Panc1 (cell line): ENCODE data around the gene ZFAND2A. TPM values are rescaled to one million over a fixed set of nuclear protein-coding genes. Genes with fewer than 3 reads are reported as not detected.
"Not testable (repeated sequence)": the region's sequence is repeated elsewhere in the genome, so short reads cannot be mapped to it uniquely, and the experiment has no call there.

ENCODE experiments used
- ATAC-seq: fragments of 200-7000 bp; cut with Tn5 transposase; 2 replicates; pipeline ENCODE4 v1.9.1; 2020; ENCODE audit warnings: mild to moderate bottlenecking, moderate library complexity
- BruUV-seq: library from RNA; stranded (reverse); fragments of 400-500 nt; replicated peaks from 2 replicates; lab custom pipeline; 2021; lab: Mats Ljungman, UMichigan
- CTCF ChIA-PET: fragments of 300-600 bp; sonication (Branson Sonifier 250); formaldehyde crosslinking; loops from one replicate; lab custom pipeline; 2022; ENCODE audit warnings: antibody characterized with exemption; lab: Charles Lee
- POLR2A ChIA-PET: fragments of 300-600 bp; sonication (Branson Sonifier 250); formaldehyde crosslinking; loops from one replicate; lab custom pipeline; 2022; ENCODE audit warnings: antibody characterized with exemption; lab: Charles Lee
- DNase-seq: peaks from one replicate; pipeline ENCODE4 v3.0.0-alpha.2; 2010; ENCODE audit warnings: low read depth, low spot score
- H3K27ac ChIP-seq: 2 replicates; pipeline ENCODE4 v1.5.1; 2011; ENCODE audit warnings: mild to moderate bottlenecking, low read length, inconsistent platforms
- H3K27me3 ChIP-seq: fragments of 200-500 bp; sonication (Bioruptor generic); 2 replicates; pipeline ENCODE4 v1.6.0; 2014; ENCODE audit warnings: low read length, inconsistent platforms; ENCODE audit not compliant: control insufficient read depth, insufficient read depth
- H3K36me3 ChIP-seq: fragments of 200-500 bp; sonication (Bioruptor generic); 2 replicates; pipeline ENCODE4 v1.5.1; 2014; ENCODE audit warnings: inconsistent platforms, mild to moderate bottlenecking, low read length, moderate library complexity; ENCODE audit not compliant: control insufficient read depth, insufficient read depth
- H3K4me1 ChIP-seq: 2 replicates; pipeline ENCODE4 v1.5.1; 2011; ENCODE audit warnings: inconsistent platforms, mild to moderate bottlenecking, low read length, moderate library complexity; ENCODE audit not compliant: control insufficient read depth, insufficient read depth
- H3K4me3 ChIP-seq, 2 experiments: 2 replicates each; pipeline ENCODE4 v1.5.1; 2011 to 2012; ENCODE audit warnings: low read depth in 2 of 2, low read length in 2 of 2, mild to moderate bottlenecking in 2 of 2, inconsistent platforms in 1 of 2, moderate library complexity in 1 of 2
- H3K9me3 ChIP-seq: fragments of 200-500 bp; sonication (Bioruptor generic); 2 replicates; pipeline ENCODE4 v1.5.1; 2014; ENCODE audit warnings: low read depth, mild to moderate bottlenecking, inconsistent platforms, low read length, moderate library complexity; ENCODE audit not compliant: control insufficient read depth, insufficient read depth
- POLR2AphosphoS5 ChIP-seq: IDR thresholded peaks from 2 replicates; pipeline ENCODE4 v1.6.1; 2012; ENCODE audit warnings: mild to moderate bottlenecking, low read depth, low read length, moderate library complexity
- SIN3A ChIP-seq: IDR thresholded peaks from 2 replicates; pipeline ENCODE4 v1.6.1; 2012; ENCODE audit warnings: low read depth, mild to moderate bottlenecking, low read length, moderate library complexity, borderline replicate concordance; ENCODE audit not compliant: insufficient read depth
- TCF7L2 ChIP-seq: IDR thresholded peaks from 2 replicates; pipeline ENCODE4 v1.6.1; 2011; ENCODE audit warnings: mild to moderate bottlenecking, low read depth, low read length, inconsistent platforms
- in situ Hi-C: cut with HindIII; loops from 2 replicates; pipeline ENCODE4 v1.10.0; 2016; ENCODE audit warnings: low sequenced_read_pairs, low pct_unique_long_range_greater_than_20kb
- intact Hi-C: fragments of 100-400 bp; cut with micrococcal nuclease; formaldehyde crosslinking; loops from one replicate; pipeline ENCODE4 v1.10.0; 2022; ENCODE audit not compliant: unreplicated experiment
- total RNA-seq: library from RNA; stranded (reverse); gene quantifications from one replicate; pipeline ENCODE4 v1.2.1, GENCODE V29; 2021; ENCODE audit not compliant: unreplicated experiment
- TF ChIP-seq, protein P1 (sequence below), 2 experiments: IDR thresholded peaks; 2 replicates each; pipeline ENCODE4 v1.6.1; 2011 to 2012; ENCODE audit warnings: low read depth in 2 of 2, control low read depth in 1 of 2, low read length in 1 of 2, mild to moderate bottlenecking in 1 of 2, moderate library complexity in 1 of 2; ENCODE audit not compliant: insufficient read depth in 1 of 2
- TF ChIP-seq, protein P2 (sequence below): fragments of 450-650 bp; IDR thresholded peaks from 2 replicates; pipeline ENCODE4 v1.5.1; 2017; ENCODE audit warnings: mild to moderate bottlenecking

Gene ZFAND2A
- total RNA-seq, 1 experiment from 2014 or later = 24.1 TPM

DNA sequence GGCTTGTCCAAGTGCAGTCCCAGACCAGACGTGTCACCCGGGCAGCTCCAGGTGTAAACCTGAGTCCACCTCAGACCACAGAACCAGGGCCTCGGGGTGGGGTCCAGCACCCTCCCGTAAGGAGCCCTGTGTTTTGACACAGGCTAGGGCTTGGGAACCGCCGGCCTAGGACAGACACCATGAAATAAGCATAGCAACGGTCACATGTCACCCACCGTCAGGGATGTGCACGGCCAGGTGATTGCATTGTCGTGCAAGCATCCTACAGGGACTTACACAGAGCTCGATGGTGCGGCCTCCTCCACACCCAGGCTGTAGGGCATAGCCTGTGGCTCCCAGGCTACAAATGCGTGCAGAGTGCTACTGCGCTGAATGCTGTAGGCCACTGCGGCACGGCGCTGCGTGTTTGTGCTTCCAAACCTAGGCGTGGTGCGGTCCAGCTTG lies 10.6 kb downstream of the ZFAND2A start:
- DNase-seq = no peak
- no peaks in the 10 kb centered on the region for H3K4me1 ChIP-seq
- no peaks in the 10 kb centered on the region; the same call in 1 of the 2 replicates for H3K36me3 ChIP-seq
- H3K27me3 ChIP-seq = no peaks in the 10 kb centered on the region
- TF ChIP-seq, protein P1, sequence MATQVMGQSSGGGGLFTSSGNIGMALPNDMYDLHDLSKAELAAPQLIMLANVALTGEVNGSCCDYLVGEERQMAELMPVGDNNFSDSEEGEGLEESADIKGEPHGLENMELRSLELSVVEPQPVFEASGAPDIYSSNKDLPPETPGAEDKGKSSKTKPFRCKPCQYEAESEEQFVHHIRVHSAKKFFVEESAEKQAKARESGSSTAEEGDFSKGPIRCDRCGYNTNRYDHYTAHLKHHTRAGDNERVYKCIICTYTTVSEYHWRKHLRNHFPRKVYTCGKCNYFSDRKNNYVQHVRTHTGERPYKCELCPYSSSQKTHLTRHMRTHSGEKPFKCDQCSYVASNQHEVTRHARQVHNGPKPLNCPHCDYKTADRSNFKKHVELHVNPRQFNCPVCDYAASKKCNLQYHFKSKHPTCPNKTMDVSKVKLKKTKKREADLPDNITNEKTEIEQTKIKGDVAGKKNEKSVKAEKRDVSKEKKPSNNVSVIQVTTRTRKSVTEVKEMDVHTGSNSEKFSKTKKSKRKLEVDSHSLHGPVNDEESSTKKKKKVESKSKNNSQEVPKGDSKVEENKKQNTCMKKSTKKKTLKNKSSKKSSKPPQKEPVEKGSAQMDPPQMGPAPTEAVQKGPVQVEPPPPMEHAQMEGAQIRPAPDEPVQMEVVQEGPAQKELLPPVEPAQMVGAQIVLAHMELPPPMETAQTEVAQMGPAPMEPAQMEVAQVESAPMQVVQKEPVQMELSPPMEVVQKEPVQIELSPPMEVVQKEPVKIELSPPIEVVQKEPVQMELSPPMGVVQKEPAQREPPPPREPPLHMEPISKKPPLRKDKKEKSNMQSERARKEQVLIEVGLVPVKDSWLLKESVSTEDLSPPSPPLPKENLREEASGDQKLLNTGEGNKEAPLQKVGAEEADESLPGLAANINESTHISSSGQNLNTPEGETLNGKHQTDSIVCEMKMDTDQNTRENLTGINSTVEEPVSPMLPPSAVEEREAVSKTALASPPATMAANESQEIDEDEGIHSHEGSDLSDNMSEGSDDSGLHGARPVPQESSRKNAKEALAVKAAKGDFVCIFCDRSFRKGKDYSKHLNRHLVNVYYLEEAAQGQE (IDR thresholded peaks at IDR 0.05; ENCODE audit: insufficient read depth in 1 of 2, low read depth in 2 of 2, low read length in 1 of 2) = no peak
- TF ChIP-seq, protein P2, sequence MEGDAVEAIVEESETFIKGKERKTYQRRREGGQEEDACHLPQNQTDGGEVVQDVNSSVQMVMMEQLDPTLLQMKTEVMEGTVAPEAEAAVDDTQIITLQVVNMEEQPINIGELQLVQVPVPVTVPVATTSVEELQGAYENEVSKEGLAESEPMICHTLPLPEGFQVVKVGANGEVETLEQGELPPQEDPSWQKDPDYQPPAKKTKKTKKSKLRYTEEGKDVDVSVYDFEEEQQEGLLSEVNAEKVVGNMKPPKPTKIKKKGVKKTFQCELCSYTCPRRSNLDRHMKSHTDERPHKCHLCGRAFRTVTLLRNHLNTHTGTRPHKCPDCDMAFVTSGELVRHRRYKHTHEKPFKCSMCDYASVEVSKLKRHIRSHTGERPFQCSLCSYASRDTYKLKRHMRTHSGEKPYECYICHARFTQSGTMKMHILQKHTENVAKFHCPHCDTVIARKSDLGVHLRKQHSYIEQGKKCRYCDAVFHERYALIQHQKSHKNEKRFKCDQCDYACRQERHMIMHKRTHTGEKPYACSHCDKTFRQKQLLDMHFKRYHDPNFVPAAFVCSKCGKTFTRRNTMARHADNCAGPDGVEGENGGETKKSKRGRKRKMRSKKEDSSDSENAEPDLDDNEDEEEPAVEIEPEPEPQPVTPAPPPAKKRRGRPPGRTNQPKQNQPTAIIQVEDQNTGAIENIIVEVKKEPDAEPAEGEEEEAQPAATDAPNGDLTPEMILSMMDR = no peak
- no peak for TF ChIP-seq TCF7L2
- no peak for TF ChIP-seq POLR2AphosphoS5
- no peak for TF ChIP-seq SIN3A
- H3K9me3 ChIP-seq = no peaks in the 10 kb centered on the region
- CTCF ChIA-PET = interaction anchor here (0.6 kb wide), 2 partner anchors 158 to 219 kb away, joined by 4 to 5 read pairs; no protein-coding TSS in a partner anchor
- H3K27ac ChIP-seq = no peak overlapping the region
- in situ Hi-C loops (loop anchor here (25.0 kb wide), 1 partner anchor 187 kb away; the partner anchor contains the start of gene ADAP1), intact Hi-C loops (no loop called here)
- no peak overlapping the region for H3K4me3 ChIP-seq
- BruUV-seq = no TSS peak
- peak; percentile 26; the same call in 1 of the 2 replicates for ATAC-seq
- POLR2A ChIA-PET = no interaction called here

DNA sequence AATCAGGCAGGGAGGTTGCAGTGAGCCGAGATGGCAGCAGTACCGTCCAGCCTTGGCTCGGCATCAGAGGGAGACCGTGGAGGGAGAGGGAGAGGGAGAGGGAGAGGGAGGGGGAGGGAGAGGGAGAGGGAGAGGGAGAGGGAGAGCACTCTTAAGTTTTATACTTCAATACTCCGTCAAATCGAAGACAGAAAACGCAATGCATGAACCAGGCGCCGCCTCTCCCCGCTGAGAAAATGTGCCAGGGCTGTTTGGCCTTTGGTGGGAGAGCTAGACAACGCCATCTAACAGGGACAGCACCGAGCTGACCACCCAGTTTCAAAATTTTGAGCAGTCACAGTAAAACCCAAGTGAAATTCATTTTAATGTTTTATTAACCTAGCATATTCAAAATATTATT lies 12.1 kb downstream of the ZFAND2A start:
- CTCF ChIA-PET, DNase-seq, intact Hi-C loops, POLR2A ChIA-PET, ATAC-seq, BruUV-seq, H3K4me1 ChIP-seq, H3K4me3 ChIP-seq, H3K9me3 ChIP-seq, H3K27me3 ChIP-seq, H3K36me3 ChIP-seq, H3K27ac ChIP-seq: not testable (repeated sequence)
- in situ Hi-C loops = loop anchor here (25.0 kb wide), 1 partner anchor 186 kb away; the partner anchor contains the start of gene ADAP1

DNA sequence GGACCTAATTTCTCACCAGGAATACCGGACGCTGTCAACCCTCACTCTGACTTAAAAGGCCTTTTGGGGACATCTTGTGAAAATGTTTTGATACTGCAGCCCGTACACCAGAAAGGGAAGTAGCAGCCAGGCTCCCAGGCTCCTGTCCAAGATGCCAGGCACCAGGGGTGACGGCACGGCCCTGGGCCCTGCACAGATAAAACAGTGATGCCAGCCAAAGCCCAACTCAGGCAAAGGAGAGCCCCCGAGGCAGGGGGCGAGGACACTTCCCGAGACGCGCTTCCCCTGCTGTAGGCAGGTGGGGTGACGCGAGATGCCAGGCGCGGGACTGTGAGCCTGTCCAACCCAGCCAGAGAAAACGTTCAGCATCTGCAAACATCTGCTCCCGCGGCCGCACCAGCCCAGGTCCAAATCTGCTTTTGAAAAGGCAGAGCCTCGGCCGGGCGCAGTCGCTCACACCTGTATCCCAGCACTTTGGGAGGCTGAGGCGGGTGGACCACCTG lies 15.7 kb downstream of the ZFAND2A start:
- Histone ChIP-seq H3K9me3 (no peaks in the 10 kb centered on the region), H3K4me3 (no peak overlapping the region), H3K27ac (no peak overlapping the region), H3K36me3 (no peaks in the 10 kb centered on the region), H3K27me3 (no peaks in the 10 kb centered on the region), H3K4me1 (no peaks in the 10 kb centered on the region; the same call in 1 of the 2 replicates)
- intact Hi-C loops = loop anchor here (5.0 kb wide), 1 partner anchor 152 kb away; no protein-coding TSS in a partner anchor
- no TSS peak for BruUV-seq
- TF ChIP-seq, protein P1 (IDR thresholded peaks at IDR 0.05; ENCODE audit: insufficient read depth in 1 of 2, low read depth in 2 of 2, low read length in 1 of 2) = no peak
- CTCF ChIA-PET = interaction anchor here (0.6 to 1.0 kb wide), 3 partner anchors 11 to 261 kb away, joined by 3 read pairs; no protein-coding TSS in a partner anchor
- no peak for DNase-seq
- ATAC-seq = peak; percentile 89
- in situ Hi-C loops = loop anchor here (25.0 kb wide), 1 partner anchor 182 kb away; the partner anchor contains the start of gene ADAP1
- POLR2A ChIA-PET = no interaction called here

DNA sequence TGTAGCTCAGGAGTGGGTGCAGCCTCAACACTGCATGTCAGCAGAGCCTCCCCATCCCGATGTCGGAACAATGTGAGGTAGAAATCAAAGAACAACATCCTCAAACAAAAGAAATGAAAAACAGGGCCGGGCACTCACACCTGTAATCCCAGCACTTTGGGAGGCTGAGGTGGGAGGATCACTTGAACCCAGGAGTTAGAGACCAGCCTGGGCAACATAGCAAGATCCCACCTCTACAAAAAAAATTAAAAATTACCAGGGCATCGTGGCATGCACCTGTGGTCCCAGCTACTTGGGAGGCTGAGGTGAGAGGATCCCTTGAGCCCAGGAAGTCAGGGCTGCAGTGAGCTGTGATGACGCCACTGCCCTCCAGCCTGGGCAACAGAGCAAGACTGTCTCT lies 17.0 kb downstream of the ZFAND2A start:
- CTCF ChIA-PET = interaction anchor here (1.5 kb wide), 1 partner anchor 18 kb away, joined by 4 read pairs; no protein-coding TSS in a partner anchor
- H3K4me3 ChIP-seq, BruUV-seq, H3K4me1 ChIP-seq, ATAC-seq, POLR2A ChIA-PET, DNase-seq, H3K27ac ChIP-seq, H3K36me3 ChIP-seq, H3K9me3 ChIP-seq, H3K27me3 ChIP-seq: not testable (repeated sequence)
- intact Hi-C loops = loop anchor here (5.0 kb wide), 1 partner anchor 151 kb away; no protein-coding TSS in a partner anchor
- in situ Hi-C loops = loop anchor here (25.0 kb wide), 1 partner anchor 181 kb away; the partner anchor contains the start of gene ADAP1
